Skeletal muscle satellite cell (primary cell): ENCODE data around the gene MCF2L.
"Not testable (repeated sequence)": the region's sequence is repeated elsewhere in the genome, so short reads cannot be mapped to it uniquely, and the experiment has no call there.

Experiments used
- H3K27me3 ChIP-seq: 2 replicates; pipeline ENCODE4 v1.7.0; 2013; ENCODE audit warnings: low read length; ENCODE audit not compliant: control insufficient read depth, insufficient read depth
- H3K36me3 ChIP-seq: 2 replicates; pipeline ENCODE4 v1.7.0; 2013; ENCODE audit warnings: mild to moderate bottlenecking, control low read depth, low read length; ENCODE audit not compliant: insufficient read depth
- H3K4me1 ChIP-seq: 2 replicates; pipeline ENCODE4 v1.7.0; 2013; ENCODE audit warnings: low read length; ENCODE audit not compliant: control insufficient read depth, insufficient read depth
- H3K4me2 ChIP-seq: 2 replicates; pipeline ENCODE4 v1.7.0; 2013; ENCODE audit warnings: mild to moderate bottlenecking, low read length
- H3K4me3 ChIP-seq: 2 replicates; pipeline ENCODE4 v1.7.0; 2013; ENCODE audit warnings: low read length
- H3K9ac ChIP-seq: 2 replicates; pipeline ENCODE4 v1.7.0; 2013; ENCODE audit warnings: mild to moderate bottlenecking, low read depth, low read length, moderate library complexity
- H3K9me3 ChIP-seq: replicated peaks from 2 replicates; pipeline ENCODE4 v1.7.0; 2013; ENCODE audit warnings: mild to moderate bottlenecking, control low read depth, low read length

MCF2L gene

GRCh38 chr13:113026391-113026910, 57.4 kb downstream of the MCF2L start:
- no peaks in the 10 kb centered on the region for H3K4me1 ChIP-seq
- no peak overlapping the region for H3K4me3 ChIP-seq
- H3K36me3 ChIP-seq = no peaks in the 10 kb centered on the region
- no peaks in the 10 kb centered on the region for H3K9me3 ChIP-seq
- peaks cover 42% of the 10 kb centered on the region for H3K27me3 ChIP-seq
- no peak overlapping the region for H3K4me2 ChIP-seq
- H3K9ac ChIP-seq = no peak overlapping the region

DNA sequence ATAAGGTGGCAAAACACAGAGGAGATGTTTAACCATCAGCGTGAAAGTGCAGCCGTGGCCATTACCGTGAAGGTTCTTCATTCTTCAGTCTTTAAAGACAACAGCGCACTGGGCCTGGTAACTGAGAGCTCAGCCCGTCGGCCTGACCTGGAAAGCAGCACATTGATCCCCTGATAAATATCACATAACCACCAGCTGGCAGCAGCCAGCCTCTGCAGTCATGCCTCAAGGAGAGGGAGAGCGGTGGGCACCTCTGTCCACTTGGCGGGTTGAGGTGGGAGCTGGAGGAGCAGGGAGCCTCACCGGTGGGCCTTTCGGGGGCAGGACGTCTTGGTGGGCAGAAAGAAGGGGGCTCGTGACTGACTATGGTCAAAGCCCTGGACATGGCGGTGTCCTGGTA, 58.1 kb downstream of the MCF2L start:
- Histone ChIP-seq H3K4me1 (no peaks in the 10 kb centered on the region), H3K36me3 (no peaks in the 10 kb centered on the region), H3K4me2 (no peak overlapping the region), H3K9me3 (no peaks in the 10 kb centered on the region), H3K9ac (no peak overlapping the region), H3K4me3 (no peak overlapping the region), H3K27me3 (peaks cover 38% of the 10 kb centered on the region)

- no peaks in the 10 kb centered on the region for H3K4me1 ChIP-seq
- H3K9ac ChIP-seq = no peak overlapping the region
- H3K36me3 ChIP-seq = no peaks in the 10 kb centered on the region
- no peak overlapping the region for H3K4me2 ChIP-seq
- H3K4me3 ChIP-seq = no peak overlapping the region
- peaks cover 38% of the 10 kb centered on the region for H3K27me3 ChIP-seq
- no peaks in the 10 kb centered on the region for H3K9me3 ChIP-seq
Observed at GRCh38 chr13:113027566-113027965, 58.6 kb downstream of the MCF2L start.

DNA sequence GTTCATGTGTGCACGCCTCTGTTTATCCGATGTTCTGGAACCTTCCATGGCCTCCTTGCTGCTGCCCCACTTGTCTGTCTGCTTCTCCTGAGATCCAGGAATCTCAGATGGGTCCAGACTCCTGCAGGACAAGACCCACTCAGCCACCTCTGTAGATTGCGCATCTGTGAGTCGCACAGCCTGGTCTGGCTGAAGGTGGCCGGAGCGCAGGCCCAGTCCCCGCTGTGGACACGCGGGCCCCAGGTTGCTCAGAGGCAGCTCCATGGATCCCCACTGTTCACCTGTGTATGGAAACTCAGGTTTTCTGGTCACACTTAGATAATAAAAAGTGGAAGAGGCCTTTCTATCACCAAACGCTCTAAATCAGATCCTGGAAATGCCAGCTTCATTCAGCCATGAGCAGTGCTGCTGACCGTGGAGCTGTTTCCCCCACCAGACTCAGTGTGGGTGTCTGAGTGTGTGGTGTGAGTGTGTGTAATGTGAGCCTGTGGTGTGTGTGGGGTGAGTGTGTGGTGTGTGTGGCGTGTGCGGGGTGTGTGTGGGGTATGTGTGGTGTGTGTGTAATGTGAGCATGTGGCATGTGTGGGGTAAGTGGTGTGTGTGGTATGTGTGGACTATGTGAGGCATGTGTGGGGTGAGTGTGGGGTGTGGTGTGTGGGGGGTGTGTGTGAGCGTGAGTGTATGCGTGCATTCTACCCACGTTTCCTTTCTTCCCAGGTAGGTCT, 59.5 kb downstream of the MCF2L start:
- Histone ChIP-seq H3K4me3 (no peak overlapping the region), H3K9me3 (no peaks in the 10 kb centered on the region), H3K36me3 (no peaks in the 10 kb centered on the region), H3K4me1 (no peaks in the 10 kb centered on the region), H3K4me2 (no peak overlapping the region), H3K9ac (no peak overlapping the region), H3K27me3 (peaks cover 28% of the 10 kb centered on the region)

DNA sequence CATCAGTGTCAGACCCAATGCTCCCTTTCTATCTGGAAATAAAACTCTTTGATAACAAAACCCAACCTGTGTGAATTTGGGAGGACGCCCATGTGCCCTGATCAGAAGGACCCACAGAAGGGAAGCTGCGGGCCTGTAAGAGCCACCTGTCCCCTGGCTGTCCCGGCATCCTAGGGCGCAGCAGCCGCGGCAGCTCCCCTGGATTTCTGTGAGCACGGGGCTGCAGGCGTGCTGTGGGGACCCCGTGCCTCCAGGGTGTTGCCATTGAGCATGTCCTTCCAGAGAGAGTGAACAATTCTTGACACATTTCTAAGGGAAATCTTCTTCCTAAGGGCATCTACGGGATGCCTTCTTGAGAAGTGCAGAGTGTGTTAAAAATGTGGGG, 60.0 kb downstream of the MCF2L start:
- no peaks in the 10 kb centered on the region for H3K36me3 ChIP-seq
- peaks cover 23% of the 10 kb centered on the region for H3K27me3 ChIP-seq
- H3K9ac ChIP-seq = no peak overlapping the region
- no peak overlapping the region for H3K4me3 ChIP-seq
- H3K9me3 ChIP-seq = no peaks in the 10 kb centered on the region
- H3K4me1 ChIP-seq = no peaks in the 10 kb centered on the region
- no peak overlapping the region for H3K4me2 ChIP-seq

- no peak overlapping the region for H3K9ac ChIP-seq
- H3K27me3 ChIP-seq = peaks cover 19% of the 10 kb centered on the region
- H3K4me1 ChIP-seq = no peaks in the 10 kb centered on the region
- H3K9me3 ChIP-seq = no peaks in the 10 kb centered on the region
- no peak overlapping the region for H3K4me3 ChIP-seq
- H3K36me3 ChIP-seq = no peaks in the 10 kb centered on the region
- H3K4me2 ChIP-seq = no peak overlapping the region
Observed at GRCh38 chr13:113029487-113030258, 60.7 kb downstream of the MCF2L start.

GRCh38 chr13:113030259-113030640, 61.2 kb downstream of the MCF2L start:
- not testable (repeated sequence) for H3K36me3 ChIP-seq, H3K4me1 ChIP-seq, H3K4me3 ChIP-seq, H3K9me3 ChIP-seq, H3K9ac ChIP-seq, H3K4me2 ChIP-seq
- peaks cover 19% of the 10 kb centered on the region for H3K27me3 ChIP-seq

DNA sequence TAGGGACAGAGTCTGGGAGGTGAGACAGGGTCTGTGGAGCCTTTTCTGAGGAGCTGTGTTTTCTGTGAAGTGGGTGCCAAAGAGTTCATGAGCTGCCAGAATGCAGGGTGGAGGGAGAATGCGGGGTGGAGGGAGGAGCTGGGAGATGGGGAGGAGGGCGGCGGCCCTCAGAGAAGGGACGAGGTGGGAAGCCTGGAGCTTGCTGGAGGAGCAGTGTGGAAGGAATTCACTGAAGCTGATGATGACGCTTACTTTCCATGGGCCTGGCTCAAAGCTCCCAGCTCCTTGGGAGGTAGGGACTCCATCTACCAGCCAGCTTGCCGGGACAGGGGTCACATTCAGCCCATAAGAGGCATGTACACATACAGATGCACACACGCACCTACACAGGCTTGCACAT, 62.5 kb downstream of the MCF2L start:
- peaks cover 15% of the 10 kb centered on the region for H3K27me3 ChIP-seq
- H3K36me3 ChIP-seq = no peaks in the 10 kb centered on the region
- no peak overlapping the region for H3K4me3 ChIP-seq
- H3K9me3 ChIP-seq = no peaks in the 10 kb centered on the region
- peaks cover 4% of the 10 kb centered on the region for H3K4me1 ChIP-seq
- no peak overlapping the region for H3K9ac ChIP-seq
- H3K4me2 ChIP-seq = no peak overlapping the region

GRCh38 chr13:113032291-113032690, 63.3 kb downstream of the MCF2L start:
- Histone ChIP-seq H3K9ac (no peak overlapping the region), H3K4me3 (no peak overlapping the region), H3K36me3 (no peaks in the 10 kb centered on the region), H3K4me2 (no peak overlapping the region), H3K9me3 (no peaks in the 10 kb centered on the region), H3K27me3 (peaks cover 7% of the 10 kb centered on the region), H3K4me1 (peaks cover 4% of the 10 kb centered on the region)

DNA sequence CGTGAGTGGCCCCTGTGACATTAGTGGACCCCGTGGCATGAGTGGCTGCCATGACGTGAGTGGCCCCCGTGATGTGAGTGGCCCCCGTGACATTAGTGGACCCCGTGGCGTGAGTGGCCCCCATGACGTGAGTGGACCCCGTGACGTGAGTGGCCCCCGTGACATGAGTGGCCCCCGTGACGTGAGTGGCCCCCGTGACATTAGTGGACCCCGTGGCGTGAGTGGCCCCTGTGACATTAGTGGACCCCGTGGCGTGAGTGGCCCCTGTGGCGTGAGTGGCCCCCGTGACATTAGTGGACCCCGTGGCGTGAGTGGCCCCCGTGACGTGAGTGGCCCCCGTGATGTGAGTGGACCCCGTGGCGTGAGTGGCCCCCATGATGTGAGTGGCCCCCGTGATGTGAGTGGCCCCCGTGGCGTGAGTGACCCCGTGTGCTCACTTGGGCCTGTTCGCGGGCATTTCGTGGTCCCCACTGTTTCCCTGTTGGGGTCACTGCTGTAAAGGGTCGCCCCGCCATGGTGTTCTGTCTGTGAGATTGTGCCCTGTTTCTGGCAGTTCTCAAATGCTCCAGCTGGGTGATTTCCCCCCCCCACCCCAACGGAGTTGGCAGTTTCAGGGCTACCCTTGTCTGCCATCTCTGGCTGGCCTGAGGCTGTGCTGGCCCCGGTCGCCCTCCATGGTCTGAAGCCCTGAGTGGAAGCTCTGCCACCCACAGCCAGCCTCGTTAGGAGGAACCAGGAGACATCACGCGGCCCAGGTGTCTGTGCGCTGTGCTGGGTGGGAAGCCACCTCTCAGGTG, 64.2 kb downstream of the MCF2L start:
- no peaks in the 10 kb centered on the region for H3K36me3 ChIP-seq
- no peak overlapping the region for H3K9ac ChIP-seq
- no peak overlapping the region for H3K4me2 ChIP-seq
- H3K9me3 ChIP-seq = no peaks in the 10 kb centered on the region
- H3K4me3 ChIP-seq = no peak overlapping the region
- H3K4me1 ChIP-seq = peaks cover 4% of the 10 kb centered on the region
- peaks cover 3% of the 10 kb centered on the region for H3K27me3 ChIP-seq

GRCh38 chr13:113034451-113035212, 65.6 kb downstream of the MCF2L start:
- Histone ChIP-seq H3K4me1 (peaks cover 4% of the 10 kb centered on the region), H3K27me3 (no peaks in the 10 kb centered on the region), H3K4me3 (no peak overlapping the region), H3K36me3 (no peaks in the 10 kb centered on the region), H3K9me3 (no peaks in the 10 kb centered on the region), H3K4me2 (peak overlapping the region; percentile 68), H3K9ac (no peak overlapping the region)
